ENCODE results near the gene ENO1.
"Not testable (repeated sequence)": the region's sequence is repeated elsewhere in the genome, so short reads cannot be mapped to it uniquely, and the experiment has no call there.

The ENO1 gene

DNA sequence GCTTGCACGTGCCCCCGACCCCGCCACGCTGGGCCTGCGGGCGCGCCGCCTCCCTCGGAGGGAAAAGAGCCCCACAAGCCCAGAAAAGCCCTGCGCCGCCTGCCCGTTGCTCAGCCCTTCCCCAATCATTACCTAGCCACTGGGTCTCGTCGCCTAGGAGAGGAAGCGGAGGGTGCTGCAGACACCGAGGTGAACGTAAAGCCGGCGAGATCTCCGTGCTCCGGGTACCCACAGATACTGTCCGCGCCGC, at the start of gene ENO1:
TSS of gene ENO1 (minus strand) at position 239 of the 250 bp plus-strand sequence. CDS start 3,778 bp downstream, outside the sequence.
- DNase-seq (ENCODE audit: low spot score): no peak

DNA sequence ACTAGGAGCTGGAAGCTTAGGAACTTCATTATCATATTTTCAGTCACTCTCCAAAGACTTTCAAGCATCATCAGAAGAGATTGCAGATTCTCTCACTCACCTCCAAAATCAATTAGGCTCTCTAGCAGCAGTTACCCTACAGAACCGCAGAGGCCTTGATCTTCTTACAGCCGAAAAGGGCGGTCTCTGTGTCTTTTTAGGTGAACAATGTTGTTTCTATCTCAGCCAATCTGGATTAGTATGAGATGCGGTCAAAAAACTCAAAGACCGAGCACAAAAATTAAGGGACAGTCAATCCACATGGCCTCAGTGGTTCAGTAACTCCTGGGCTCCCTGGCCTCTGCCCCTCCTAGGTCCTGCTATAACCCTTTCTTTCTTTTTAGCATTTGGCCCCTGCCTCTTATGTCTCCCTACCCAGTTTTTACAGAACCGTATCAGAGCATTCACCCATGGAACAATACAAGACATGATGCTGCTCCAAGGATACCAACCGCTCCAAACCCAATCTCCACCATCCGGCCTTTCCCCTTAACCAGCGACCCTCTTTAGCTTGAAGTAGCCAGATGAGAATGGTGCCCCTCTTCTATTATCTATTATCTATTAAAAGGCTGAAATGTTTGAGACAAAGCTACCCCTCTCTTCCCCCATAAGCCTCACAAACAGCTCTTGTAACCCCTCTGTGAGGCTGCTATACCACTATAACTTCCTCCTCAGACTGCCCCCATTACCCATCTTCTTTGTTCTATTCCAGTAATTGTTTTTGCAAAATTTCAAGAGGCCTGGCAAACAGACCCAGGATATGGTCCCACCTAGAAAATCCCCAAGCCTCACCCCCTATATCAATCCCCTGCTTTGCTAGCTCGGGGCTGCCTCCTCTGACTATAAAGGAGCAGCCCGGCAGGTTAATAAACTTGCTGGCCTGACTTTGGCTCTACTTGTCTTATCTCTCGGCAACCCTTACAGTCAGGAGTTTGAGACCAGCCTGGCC, 48.5 kb upstream of the ENO1 start:
- peak; percentile 40 for DNase-seq (ENCODE audit: low spot score)

DNA sequence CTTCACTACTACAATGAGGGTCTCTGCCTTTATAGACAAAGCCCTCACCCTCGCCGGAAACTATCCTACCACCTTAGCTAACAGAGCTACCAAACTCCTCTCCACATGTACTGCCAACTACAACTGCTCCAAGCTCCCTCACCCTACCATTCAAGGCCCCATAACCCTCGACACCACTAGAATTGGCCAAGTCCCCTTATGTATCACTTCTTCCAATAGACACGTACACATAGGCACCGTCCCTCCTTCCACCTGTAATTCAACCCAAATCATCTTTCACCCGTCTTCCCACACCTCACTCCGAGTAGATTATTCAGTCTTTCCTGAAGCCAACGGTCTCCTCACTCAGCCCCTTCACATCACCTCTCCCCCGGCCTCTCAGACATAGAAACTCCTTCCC, 47.5 kb upstream of the ENO1 start:
- no peak for DNase-seq (ENCODE audit: low spot score)

DNA sequence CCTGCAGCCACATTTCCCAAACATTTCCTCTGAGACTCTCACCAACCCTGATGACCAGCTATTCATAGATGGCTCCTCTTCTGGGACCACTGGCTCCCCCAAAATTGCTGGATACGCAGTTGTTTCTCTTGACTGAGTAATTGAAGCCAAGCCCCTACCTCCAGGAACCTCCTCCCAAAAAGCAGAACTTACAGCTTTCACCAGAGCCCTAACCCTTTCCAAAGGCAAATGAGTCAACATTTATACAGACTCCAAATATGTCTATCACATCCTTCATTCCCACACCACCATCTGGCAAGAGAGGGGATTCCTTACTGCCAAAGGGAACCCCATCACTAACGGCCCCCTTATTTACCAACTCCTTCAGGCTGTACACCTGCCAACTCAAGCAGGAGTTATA, 46.9 kb upstream of the ENO1 start:
- no peak for DNase-seq (ENCODE audit: low spot score)

DNA sequence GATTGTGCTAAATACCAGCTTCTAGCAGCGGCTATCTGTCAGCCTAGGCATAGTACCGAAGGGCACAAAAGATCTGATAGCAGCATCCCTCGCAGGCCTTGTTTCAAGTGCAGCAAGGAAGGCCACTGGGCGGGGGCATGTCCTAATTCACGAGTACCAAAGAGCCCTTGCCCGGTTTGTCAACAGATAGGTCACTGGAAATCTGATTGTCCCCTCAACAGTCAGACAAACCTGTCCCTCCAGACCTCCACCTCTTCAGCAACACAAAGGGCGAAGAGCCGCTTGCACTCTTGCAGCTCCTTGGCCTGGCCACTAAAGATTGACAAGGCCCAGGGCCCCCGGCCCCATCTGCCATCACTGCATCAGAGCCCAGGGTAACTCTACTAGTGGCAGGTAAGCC, 44.5 kb upstream of the ENO1 start:
- DNase-seq (ENCODE audit: low spot score): no peak

DNA sequence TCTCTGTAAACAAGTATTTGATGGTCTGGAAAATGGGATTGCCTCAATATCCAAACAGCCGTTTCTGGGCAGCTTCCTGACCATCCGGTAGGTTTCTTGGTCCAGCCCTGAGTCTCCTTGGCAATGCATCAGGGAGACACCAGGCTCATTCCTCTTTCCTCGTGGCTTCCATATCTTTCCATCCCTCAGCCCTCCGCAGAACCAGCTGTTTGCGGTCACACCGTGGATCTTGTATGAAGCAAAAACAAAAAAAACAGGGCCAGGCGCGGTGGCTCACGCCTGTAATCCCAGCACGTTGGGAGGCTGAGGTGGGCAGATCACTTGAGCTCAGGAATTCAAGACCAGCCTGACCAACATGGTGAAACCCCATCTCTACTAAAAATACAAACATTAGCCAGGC, 39.0 kb upstream of the ENO1 start:
- DNase-seq (ENCODE audit: low spot score): not testable (repeated sequence)

DNA sequence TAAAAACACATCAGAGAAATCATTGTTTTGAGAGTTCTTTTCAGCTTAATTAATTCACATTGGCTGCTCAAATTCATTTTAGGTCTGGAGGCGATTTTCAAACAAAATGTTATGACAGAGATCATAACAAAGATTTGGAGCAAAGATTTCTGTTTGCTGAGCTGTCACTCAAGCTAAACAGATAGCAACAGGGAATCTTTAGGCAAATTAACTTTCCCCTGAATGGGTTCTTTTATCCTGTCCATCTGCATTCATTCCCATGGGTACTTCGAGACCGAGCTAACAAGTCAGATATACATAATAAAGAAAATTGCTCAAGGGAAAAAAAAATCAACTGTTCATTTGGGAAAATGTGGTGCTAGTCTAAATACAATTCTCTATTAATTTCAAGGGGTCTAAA, 37.0 kb upstream of the ENO1 start:
- DNase-seq (ENCODE audit: low spot score): no peak

DNA sequence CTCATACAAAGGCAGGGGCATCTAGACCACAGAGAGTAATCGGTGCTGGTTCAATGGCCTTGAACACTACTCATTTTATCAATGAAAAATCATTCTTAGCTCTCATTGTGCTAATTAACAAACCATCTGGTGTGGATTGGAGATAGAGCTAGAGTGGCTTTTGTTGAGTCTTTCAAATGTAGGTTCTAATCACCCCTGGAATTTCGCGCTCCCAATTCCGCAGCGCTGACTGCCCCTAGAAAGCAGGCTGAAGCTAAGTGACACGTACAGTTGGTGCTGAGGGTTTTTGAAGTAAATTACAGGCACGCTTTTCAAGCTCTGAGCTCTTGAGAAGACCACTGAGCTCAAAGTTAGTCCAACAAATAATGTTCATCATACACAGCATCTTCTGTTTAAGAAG, 36.0 kb upstream of the ENO1 start:
- DNase-seq (ENCODE audit: low spot score): no peak

DNA sequence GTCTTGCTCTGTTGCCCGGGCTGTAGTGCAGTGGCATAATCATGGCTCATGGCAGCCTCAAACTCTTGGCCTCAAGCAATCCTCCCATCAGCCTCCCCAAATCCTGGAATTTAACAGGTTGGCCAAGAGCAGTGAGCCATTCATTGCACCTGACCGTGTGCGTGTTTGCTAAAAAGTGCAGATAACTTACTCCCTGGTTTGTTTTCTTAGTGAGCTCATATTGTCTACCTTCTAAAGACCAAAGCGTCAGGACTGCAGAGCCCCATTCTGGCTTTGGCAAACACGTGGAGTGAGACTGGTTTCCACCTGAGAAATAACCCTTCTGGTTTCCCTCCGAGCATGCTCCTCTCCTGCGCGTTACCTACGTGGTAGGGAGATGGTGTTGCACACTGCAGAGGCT, 35.0 kb upstream of the ENO1 start:
- no peak for DNase-seq (ENCODE audit: low spot score)

DNA sequence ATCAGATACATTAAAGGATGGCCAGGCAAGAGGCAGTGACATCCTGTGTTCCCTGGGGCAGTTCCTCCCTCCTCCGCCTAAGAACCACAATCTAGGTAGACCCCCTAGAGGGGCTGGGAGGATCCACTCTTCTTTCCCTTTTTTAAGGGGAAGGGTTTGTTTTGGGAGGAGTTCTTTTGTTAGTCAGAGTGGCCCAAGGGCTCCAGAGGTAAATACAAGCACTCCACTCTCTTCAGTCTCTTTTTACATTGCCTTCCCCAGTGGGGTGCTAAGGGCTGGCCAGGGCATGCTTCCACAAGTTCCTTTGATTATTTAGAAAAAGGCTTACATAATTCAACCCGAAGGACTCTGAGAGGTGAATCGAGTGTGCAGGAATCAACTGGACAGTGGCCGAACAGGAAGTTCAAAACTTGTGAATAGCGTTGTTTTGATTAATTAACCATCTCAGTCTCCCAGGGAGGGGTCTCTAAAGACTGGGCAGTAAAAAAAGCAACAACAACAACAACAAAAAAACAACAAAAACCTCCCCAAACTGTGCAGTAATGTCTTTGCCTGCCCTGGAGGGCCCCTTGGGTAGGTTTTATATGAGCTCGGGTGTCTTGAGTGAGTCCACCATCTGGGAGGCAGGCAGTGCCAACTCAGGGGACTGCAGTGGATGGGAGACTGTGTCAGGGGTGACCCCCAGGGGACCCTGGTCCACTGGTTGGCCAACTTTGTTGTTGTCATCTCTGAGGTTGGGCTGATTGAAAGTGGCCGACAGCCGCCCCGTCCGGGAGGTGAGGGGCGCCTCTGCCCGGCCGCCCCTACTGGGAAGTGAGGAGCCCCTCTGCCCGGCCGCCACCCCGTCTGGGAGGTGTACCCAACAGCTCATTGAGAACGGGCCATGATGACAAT, 33.2 kb upstream of the ENO1 start:
- no peak for DNase-seq (ENCODE audit: low spot score)

DNA sequence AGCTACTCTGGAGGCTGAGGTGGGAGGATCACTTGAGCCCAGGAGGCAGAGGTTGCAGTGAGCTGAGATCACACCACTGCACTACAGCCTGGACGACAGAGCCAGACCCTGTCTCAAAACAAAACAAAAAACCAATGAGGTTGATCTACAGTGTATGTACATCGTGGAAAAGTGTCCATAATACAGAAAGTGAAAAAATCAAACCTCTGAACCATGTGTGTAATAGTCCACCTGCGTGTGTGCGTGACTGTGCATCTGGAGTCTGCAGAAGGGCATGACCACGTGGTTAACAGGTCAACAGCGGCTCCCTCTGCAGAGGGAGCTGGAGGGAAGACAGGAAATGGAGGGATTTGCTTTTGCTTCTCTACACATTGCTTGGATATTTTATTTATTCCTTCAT, 32.4 kb upstream of the ENO1 start:
- no peak for DNase-seq (ENCODE audit: low spot score)

DNA sequence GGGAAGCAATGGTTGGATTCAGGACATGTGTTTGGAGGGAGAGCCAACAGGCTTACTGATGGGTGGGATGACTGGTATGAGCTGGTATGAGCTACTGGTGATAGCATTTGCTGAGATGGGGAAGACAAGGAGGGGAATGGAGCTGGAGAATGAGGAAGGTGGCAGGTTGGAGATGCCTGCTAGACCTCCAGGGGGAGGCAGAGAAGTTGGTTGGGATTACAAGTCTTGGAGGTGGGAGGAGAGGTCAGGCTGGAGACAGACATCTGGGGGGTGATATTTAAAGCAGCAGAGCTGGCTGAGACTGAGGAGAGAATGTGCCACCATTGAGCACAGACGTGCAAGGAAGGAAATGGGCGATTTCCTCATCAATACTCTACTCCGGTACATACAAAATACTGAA, 31.8 kb upstream of the ENO1 start:
- no peak for DNase-seq (ENCODE audit: low spot score)

DNA sequence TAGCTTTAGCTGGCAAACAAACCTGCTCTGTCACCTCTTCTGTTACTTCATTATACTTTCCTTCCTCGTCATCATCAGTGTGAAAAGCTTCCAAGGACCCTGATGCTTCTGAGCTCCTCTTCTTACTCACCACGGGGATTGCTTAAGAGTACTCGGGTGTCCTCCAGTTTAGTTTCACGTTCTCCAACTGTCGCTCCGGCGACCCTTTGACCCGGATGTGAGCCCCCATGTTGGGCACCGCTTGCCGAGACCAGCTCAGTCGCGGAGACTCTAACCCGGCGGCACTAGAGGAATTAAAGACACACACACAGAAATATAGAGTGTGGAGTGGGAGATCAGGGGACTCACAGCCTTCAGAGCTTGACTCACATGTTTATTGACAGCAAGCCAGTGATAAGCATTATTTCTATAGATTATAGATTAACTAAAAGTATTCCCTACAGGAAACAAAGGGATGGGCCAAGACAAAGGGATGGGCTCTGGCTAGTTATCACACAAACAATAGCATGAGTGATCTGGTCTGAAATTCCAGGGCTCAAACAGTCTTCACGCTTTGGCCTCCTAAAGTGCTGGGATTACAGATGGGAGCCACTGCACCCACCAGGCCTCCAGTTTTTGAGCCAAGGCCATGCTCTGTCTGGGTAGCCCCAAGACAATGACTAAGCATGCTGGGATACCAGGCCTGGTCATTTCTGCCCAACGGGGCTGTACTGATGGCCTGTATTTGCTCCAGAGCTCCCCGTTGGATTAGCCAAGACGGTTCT, 30.1 kb upstream of the ENO1 start:
- no peak for DNase-seq (ENCODE audit: low spot score)

DNA sequence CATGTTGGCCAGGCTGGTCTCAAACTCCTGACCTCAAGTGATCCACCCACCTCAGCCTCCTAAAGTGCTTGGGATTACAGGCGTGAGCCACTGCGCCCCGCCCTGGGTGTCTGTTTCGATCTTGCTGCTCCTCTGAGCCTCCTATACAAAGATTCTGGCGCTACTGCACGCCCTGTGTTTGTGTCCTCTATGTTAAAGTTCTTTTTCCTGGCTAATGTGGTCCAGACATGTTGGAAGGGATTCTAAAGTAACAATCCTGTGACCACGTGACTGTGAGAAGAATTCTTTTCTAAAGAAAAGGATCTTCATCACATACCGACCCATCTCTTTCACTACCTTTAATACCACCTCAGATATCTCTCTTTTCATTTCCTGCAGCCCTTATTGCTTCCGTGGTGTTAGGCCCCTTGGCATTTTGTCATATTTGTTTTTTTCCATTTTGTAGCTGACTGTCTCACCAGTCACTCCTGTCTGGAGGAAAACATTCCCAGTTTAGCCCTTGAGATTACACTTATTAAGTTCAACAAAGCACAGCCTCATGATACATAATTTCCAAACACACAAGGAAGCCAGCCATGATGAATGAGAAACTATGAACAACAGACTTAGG, 27.2 kb upstream of the ENO1 start:
- no peak for DNase-seq (ENCODE audit: low spot score)

DNA sequence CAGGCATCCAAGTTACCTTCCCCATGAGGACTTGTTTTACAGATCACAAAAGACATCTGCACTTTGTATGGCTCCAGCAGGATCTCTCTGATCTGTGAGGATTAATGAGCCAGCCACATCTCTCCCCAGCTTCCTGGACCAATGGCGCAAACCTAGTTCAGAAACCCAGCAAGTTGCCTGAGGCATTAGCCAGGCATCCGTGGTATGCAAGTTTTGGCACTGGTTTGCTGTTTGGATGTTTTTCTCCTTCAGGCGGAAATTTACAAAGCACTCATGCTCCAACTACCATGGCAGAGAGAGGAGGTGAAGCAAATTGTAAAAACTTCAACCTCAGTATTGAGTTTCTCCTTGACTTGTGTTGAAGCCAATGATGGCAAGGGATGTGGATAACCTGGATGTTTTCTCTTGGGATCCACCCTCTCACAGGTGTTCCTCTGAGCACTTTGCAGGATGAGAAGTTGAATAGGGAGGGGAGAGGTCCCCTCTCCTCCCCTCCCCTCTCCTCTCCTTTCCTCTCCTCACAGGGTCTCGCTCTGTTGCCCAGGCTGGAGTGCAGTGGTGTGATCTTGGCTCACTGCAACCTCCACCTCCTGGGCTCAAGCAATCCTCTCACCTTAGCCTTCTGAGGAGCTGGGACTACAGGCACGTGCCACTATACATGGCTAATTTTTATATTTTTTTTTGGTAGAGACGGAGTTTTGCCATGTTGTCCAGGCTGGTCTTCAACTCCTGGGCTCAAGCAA, 25.6 kb upstream of the ENO1 start:
- DNase-seq (ENCODE audit: low spot score): no peak

DNA sequence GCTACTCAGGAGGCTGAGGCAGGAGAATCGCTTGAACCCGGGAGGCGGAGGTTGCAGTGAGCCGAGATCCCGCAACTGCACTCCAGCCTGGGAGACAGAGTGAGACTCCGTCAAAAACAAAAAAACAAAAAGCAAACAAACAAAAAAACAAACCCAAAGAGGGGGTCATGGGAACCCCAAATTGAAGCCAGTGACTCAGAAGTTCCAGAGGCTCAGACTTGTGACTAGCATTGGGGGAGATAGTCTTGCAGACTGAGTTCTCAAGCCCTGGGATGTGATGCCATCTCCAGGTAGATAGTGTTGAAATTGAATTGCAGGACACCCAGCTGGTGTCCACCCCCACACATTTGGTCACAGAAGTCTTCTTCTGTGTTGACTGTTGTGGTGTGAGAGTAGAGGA, 24.9 kb upstream of the ENO1 start:
- DNase-seq (ENCODE audit: low spot score): peak; percentile 16

DNA sequence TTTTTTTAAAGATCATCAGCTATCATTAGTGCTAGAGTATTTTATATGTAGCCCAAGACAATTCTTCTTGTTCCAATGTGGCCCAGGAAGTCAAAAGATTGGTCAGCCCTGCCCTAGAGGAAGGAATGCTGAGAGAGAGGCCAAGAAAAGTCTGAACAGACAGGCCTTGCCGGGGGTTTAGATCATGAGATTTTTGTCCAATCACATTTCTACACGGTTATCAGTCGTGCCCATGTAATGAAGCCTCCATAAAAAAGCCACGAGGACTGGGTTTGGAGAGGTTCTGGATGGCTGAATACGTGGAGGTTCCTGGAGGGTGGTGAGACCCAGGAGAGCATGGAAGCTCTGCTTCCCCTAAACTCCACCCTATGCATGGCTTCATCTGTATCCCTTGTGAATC, 24.3 kb upstream of the ENO1 start:
- no peak for DNase-seq (ENCODE audit: low spot score)

DNA sequence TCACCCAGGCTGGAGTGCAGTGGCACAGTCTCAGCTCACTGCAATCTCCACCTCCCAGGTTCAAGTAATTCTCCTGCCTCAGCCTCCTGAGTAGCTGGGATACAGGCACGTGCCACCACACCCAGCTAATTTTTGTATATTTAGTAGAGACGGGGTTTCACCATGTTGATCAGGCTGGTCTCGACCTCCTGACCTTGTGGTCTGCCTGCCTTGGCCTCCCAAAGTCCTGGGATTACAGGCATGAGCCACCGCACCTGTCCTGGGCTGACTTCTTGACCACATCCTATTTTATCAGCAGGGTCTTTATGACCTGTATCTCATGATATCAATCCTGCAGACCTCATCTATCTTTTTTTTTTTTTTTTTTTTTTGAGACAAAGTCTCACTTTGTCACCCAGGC, 22.2 kb upstream of the ENO1 start:
- DNase-seq (ENCODE audit: low spot score): not testable (repeated sequence)

DNA sequence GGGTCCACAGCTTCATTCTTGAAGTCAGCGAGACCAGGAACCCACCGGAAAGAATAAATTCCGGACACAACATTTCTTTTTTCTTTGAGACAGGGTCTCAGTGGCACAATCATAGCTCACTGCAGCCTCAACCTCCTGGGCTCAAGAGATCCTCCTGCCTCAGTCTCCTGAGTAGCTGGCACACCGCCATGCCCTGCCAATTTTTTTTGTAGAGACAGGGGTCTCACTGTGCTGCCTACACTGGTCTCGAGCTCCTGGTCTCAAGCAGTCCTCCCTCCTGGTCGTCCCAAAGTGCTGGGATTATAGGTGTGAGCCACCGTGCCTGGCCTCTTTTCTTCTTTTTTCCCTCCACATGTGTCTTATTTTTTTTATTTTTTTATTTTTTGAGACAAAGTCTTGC, 20.6 kb upstream of the ENO1 start:
- no peak for DNase-seq (ENCODE audit: low spot score)

DNA sequence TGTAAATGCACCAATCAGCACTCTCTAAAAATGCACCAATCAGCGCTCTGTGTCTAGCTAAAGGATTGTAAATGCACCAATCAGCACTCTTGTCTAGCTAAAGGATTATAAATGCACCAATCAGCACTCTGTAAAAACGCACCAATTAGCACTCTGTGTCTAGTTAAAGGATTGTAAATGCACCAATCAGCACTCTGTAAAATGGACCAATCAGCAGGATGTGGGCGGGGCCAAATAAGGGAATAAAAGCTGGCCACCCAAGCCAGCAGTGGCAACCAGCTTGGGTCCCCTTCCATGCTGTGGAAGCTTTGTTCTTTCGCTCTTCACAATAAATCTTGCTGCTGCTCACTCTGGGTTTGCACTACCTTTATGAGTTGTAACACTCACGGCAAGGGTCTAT, 19.9 kb upstream of the ENO1 start:
- not testable (repeated sequence) for DNase-seq (ENCODE audit: low spot score)

DNA sequence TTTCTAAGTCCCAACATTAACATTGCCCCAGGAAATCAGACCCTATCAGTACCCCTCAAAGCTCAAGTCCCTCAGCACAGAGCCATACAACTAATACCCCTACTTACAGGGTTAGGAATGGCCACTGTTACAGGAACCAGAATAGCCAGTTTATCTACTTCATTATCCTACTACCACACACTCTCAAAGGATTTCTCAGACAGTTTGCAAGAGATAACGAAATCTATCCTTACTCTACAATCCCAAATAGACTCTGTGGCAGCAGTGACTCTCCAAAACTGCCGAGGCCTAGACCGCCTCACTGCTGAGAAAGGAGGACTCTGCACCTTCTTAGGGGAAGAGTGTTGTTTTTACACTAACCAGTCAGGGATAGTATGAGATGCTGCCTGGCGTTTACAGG, 19.0 kb upstream of the ENO1 start:
- DNase-seq (ENCODE audit: low spot score): not testable (repeated sequence)
